Ishikawa (cell line): ENCODE results near the gene SPRING1.

Source experiments
- CEBPB ChIP-seq: IDR thresholded peaks from 2 replicates; pipeline ENCODE4 v1.6.1; 2012
- CREB1 ChIP-seq: IDR thresholded peaks from 2 replicates; pipeline ENCODE4 v1.6.1; 2012; ENCODE audit warnings: low read depth
- EGR1 ChIP-seq: IDR thresholded peaks from 2 replicates; pipeline ENCODE4 v1.6.1; 2012
- EP300 ChIP-seq: IDR thresholded peaks from 2 replicates; pipeline ENCODE4 v1.6.1; 2012; ENCODE audit warnings: borderline replicate concordance
- FOXM1 ChIP-seq: IDR thresholded peaks from 2 replicates; pipeline ENCODE4 v1.6.1; 2012; ENCODE audit warnings: low read depth, borderline replicate concordance
- NFIC ChIP-seq: IDR thresholded peaks from 2 replicates; pipeline ENCODE4 v1.6.1; 2012
- RAD21 ChIP-seq: IDR thresholded peaks from 2 replicates; pipeline ENCODE4 v1.6.1; 2012; ENCODE audit warnings: low read depth
- TAF1 ChIP-seq: IDR thresholded peaks from 2 replicates; pipeline ENCODE4 v1.6.1; 2012; ENCODE audit warnings: low read depth, mild to moderate bottlenecking
- TCF12 ChIP-seq: IDR thresholded peaks from 2 replicates; pipeline ENCODE4 v1.6.1; 2012; ENCODE audit warnings: low read depth
- TEAD4 ChIP-seq: IDR thresholded peaks from 2 replicates; pipeline ENCODE4 v1.6.1; 2012
- YY1 ChIP-seq: IDR thresholded peaks from 2 replicates; pipeline ENCODE4 v1.6.1; 2012; ENCODE audit warnings: low read depth
- ZBTB7A ChIP-seq: IDR thresholded peaks from 2 replicates; pipeline ENCODE4 v1.6.1; 2012; ENCODE audit warnings: low read depth
- TF ChIP-seq, protein P1 (sequence below): IDR thresholded peaks from 2 replicates; pipeline ENCODE4 v1.6.1; 2012
- TF ChIP-seq, protein P2 (sequence below): IDR thresholded peaks from 2 replicates; pipeline ENCODE4 v1.6.1; 2012
- TF ChIP-seq, protein P3 (sequence below): IDR thresholded peaks from 2 replicates; pipeline ENCODE4 v1.6.1; 2012; ENCODE audit warnings: low read depth, mild to moderate bottlenecking

SPRING1 gene

DNA sequence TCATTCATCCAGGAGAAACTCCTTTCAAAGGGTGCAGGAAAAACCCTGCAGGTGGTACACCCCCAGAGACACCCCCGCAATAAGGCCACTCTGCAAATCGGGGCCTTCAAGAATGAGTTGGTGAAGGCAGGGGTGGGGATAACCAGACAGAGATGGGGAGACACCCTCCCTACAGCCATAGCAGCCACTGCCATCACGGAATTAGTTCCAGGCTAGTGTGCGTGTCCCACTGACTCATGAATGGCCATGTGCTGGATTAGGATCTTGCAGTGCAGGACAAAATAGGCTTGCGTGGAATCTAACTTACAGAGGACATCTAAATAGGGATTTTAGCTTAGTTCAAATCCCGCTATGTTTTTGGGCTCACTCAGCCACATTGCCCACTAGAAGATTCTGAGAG lies 37.8 kb downstream of the SPRING1 start:
- no peak for TF ChIP-seq CREB1
- TF ChIP-seq YY1: no peak
- no peak for TF ChIP-seq ZBTB7A
- TF ChIP-seq, protein P1, sequence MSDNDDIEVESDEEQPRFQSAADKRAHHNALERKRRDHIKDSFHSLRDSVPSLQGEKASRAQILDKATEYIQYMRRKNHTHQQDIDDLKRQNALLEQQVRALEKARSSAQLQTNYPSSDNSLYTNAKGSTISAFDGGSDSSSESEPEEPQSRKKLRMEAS: no peak
- TF ChIP-seq TEAD4: no peak
- TF ChIP-seq, protein P2, sequence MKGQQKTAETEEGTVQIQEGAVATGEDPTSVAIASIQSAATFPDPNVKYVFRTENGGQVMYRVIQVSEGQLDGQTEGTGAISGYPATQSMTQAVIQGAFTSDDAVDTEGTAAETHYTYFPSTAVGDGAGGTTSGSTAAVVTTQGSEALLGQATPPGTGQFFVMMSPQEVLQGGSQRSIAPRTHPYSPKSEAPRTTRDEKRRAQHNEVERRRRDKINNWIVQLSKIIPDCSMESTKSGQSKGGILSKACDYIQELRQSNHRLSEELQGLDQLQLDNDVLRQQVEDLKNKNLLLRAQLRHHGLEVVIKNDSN: no peak
- no peak for TF ChIP-seq NFIC
- no peak for TF ChIP-seq EP300
- TF ChIP-seq FOXM1: no peak
- no peak for TF ChIP-seq CEBPB
- TF ChIP-seq RAD21: no peak
- TF ChIP-seq EGR1: no peak
- TF ChIP-seq, protein P3, sequence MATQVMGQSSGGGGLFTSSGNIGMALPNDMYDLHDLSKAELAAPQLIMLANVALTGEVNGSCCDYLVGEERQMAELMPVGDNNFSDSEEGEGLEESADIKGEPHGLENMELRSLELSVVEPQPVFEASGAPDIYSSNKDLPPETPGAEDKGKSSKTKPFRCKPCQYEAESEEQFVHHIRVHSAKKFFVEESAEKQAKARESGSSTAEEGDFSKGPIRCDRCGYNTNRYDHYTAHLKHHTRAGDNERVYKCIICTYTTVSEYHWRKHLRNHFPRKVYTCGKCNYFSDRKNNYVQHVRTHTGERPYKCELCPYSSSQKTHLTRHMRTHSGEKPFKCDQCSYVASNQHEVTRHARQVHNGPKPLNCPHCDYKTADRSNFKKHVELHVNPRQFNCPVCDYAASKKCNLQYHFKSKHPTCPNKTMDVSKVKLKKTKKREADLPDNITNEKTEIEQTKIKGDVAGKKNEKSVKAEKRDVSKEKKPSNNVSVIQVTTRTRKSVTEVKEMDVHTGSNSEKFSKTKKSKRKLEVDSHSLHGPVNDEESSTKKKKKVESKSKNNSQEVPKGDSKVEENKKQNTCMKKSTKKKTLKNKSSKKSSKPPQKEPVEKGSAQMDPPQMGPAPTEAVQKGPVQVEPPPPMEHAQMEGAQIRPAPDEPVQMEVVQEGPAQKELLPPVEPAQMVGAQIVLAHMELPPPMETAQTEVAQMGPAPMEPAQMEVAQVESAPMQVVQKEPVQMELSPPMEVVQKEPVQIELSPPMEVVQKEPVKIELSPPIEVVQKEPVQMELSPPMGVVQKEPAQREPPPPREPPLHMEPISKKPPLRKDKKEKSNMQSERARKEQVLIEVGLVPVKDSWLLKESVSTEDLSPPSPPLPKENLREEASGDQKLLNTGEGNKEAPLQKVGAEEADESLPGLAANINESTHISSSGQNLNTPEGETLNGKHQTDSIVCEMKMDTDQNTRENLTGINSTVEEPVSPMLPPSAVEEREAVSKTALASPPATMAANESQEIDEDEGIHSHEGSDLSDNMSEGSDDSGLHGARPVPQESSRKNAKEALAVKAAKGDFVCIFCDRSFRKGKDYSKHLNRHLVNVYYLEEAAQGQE: no peak
- TF ChIP-seq TAF1: no peak

DNA sequence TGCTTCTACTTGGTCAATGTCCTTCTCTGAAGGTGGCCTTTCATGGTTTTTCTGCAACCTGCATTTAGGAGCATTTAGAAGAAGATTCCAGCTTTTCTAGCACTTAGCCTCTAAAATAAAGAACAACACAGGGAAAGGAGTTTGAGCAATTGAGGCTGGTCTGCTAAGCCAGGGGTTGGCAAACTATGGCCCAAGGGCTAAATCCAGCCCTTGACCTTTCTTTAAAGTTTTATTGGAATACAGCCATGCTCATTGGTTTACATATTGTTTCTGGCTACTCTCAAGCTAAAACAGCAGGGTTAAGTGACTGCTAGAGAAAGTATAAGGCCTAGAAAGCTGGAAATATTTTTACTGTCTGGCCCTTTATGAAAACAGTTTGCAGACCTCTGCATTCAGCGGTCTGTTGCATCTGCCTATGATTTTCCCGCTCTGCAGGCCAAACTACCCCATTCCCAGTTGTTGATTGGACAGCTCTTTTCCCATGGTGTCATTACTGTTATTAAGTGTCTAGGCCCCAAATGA lies 39.3 kb downstream of the SPRING1 start:
- TF ChIP-seq EP300 (no peak), CREB1 (no peak), FOXM1 (no peak), RAD21 (no peak), EGR1 (no peak), TCF12 (no peak), YY1 (no peak), ZBTB7A (no peak), CEBPB (no peak), TAF1 (no peak), TEAD4 (no peak), NFIC (no peak)
- TF ChIP-seq, protein P3: no peak
- TF ChIP-seq, protein P2: no peak
- TF ChIP-seq, protein P1: no peak

DNA sequence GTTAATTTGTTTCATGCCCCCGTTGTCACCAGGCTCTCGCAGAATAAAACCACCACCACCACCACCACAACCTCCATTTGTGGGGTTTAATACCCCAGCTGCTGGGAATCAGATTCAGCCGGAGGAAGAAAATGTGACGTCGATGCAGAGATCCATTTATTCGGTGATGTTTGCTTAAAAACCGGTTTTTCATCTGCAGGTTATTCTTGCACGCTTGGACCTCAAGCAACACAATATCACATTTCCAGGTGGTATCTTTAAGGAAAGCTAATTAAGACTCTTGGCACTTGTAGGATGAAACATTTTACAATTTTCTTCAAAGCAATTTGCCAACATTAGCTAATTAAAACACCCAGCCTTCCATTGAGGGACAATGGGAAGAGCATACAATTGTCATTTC lies 39.8 kb downstream of the SPRING1 start:
- no peak for TF ChIP-seq CEBPB
- TF ChIP-seq EP300: no peak
- TF ChIP-seq YY1: no peak
- no peak for TF ChIP-seq EGR1

DNA sequence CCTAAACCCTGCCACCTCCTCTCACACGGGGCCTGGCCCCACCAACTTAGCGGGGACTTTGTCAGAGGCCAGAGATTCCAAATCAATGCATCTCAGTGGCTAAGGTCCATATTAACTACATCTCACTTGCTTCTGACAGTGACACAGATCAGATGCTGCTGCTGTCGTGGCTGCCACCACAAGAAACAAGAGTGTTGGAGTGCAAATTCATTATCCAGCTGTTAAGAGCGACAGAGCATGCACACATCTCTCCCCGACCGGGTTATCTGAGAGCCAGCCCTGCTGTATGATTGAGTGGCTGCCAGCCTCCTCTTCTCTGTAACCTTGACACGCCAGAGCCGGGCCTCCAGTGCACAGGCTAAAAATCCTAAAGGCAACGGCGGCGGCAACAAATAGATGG lies 40.2 kb downstream of the SPRING1 start:
- TF ChIP-seq FOXM1 (no peak), TEAD4 (no peak), RAD21 (no peak), CEBPB (no peak), CREB1 (no peak), TAF1 (no peak), TCF12 (no peak), YY1 (no peak), ZBTB7A (no peak), EP300 (no peak), NFIC (no peak), EGR1 (no peak)
- TF ChIP-seq, protein P3: no peak
- TF ChIP-seq, protein P2: no peak
- TF ChIP-seq, protein P1: no peak
